ENCODE measurements around the gene ADAM33.

Gene ADAM33

GRCh38 chr20:3661060-3661813 lies 20.6 kb downstream of the ADAM33 start:
- no peak overlapping the region for H3K4me3 ChIP-seq (replicated peaks in 1 of 2; ENCODE audit: low read depth in 2 of 2, low read length in 2 of 2)
- no peak for DNase-seq (ENCODE audit: low read depth in 2 of 2)
- no peak for TF ChIP-seq CTCF (IDR thresholded peaks at IDR 0.05; ENCODE audit: low read depth, low read length)

- H3K4me3 ChIP-seq (replicated peaks in 1 of 2; ENCODE audit: low read depth in 2 of 2, low read length in 2 of 2): no peak overlapping the region
- peak; percentile 2 for TF ChIP-seq CTCF (IDR thresholded peaks at IDR 0.05; ENCODE audit: low read depth, low read length)
- no peak for DNase-seq (ENCODE audit: low read depth in 2 of 2)
Observed at GRCh38 chr20:3660262-3661059, 21.3 kb downstream of the ADAM33 start.

GRCh38 chr20:3659492-3660261 lies 22.1 kb downstream of the ADAM33 start:
- H3K4me3 ChIP-seq (replicated peaks in 1 of 2; ENCODE audit: low read depth in 2 of 2, low read length in 2 of 2): no peak overlapping the region
- TF ChIP-seq CTCF (IDR thresholded peaks at IDR 0.05; ENCODE audit: low read depth, low read length): no peak
- no peak for DNase-seq (ENCODE audit: low read depth in 2 of 2)

- H3K4me3 ChIP-seq (replicated peaks in 1 of 2; ENCODE audit: low read depth in 2 of 2, low read length in 2 of 2): no peak overlapping the region
- no peak for TF ChIP-seq CTCF (IDR thresholded peaks at IDR 0.05; ENCODE audit: low read depth, low read length)
- peak in 1 of 2 donors; percentile 14 for DNase-seq (ENCODE audit: low read depth in 2 of 2)
Observed at GRCh38 chr20:3658716-3659491, 22.9 kb downstream of the ADAM33 start.

GRCh38 chr20:3658019-3658715 lies 23.6 kb downstream of the ADAM33 start:
- TF ChIP-seq CTCF (IDR thresholded peaks at IDR 0.05; ENCODE audit: low read depth, low read length): no peak
- no peak overlapping the region for H3K4me3 ChIP-seq (replicated peaks in 1 of 2; ENCODE audit: low read depth in 2 of 2, low read length in 2 of 2)
- no peak for DNase-seq (ENCODE audit: low read depth in 2 of 2)

GRCh38 chr20:3655131-3655405 lies 26.7 kb downstream of the ADAM33 start:
- no peak overlapping the region for H3K4me3 ChIP-seq (replicated peaks in 1 of 2; ENCODE audit: low read depth in 2 of 2, low read length in 2 of 2)
- TF ChIP-seq CTCF (IDR thresholded peaks at IDR 0.05; ENCODE audit: low read depth, low read length): no peak
- DNase-seq (ENCODE audit: low read depth in 2 of 2): no peak
